Tibial nerve (tissue), 4 donors: ENCODE measurements around the gene ACTN1. TPM values are rescaled to one million over a fixed set of nuclear protein-coding genes. Genes with fewer than 3 reads are reported as not detected.

Experiments used
- DNase-seq, 2 donors: peaks; one replicate each; pipeline ENCODE4 v3.0.0-alpha.2; 2019; ENCODE audit warnings: low spot score in 2 of 2
- H3K27ac ChIP-seq, 4 donors: fragments of 200-600 bp; sonication (generic) in 3 of 4; one replicate each; pipeline ENCODE4 v1.5.1; 2017 to 2019; ENCODE audit warnings: mild to moderate bottlenecking in 1 of 4
- H3K27me3 ChIP-seq, 2 donors: fragments of 200-600 bp; sonication (generic) in 1 of 2; one replicate each; pipeline versions ENCODE4 v1.5.1 to v1.6.0; 2017 to 2019
- H3K36me3 ChIP-seq, 3 donors: fragments of 200-600 bp; sonication (generic); one replicate each; pipeline ENCODE4 v1.5.1; 2018 to 2019
- H3K4me1 ChIP-seq, 4 donors: fragments of 200-600 bp; sonication (generic) in 3 of 4; one replicate each; pipeline ENCODE4 v1.5.1; 2017 to 2019
- H3K4me3 ChIP-seq, 4 donors: fragments of 200-600 bp; sonication (generic) in 3 of 4; one replicate each; pipeline ENCODE4 v1.5.1; 2017 to 2019; ENCODE audit warnings: mild to moderate bottlenecking in 1 of 4, moderate library complexity in 1 of 4
- H3K9me3 ChIP-seq, 4 donors: fragments of 200-600 bp; sonication (generic) in 3 of 4; one replicate each; pipeline ENCODE4 v1.5.1; 2017 to 2019
- CTCF ChIP-seq, 5 experiments: fragments of 200-600 bp in 3 of 5; fragments of 450-650 bp in 2 of 5; sonication (generic) in 3 of 5; IDR thresholded peaks; one replicate each; pipeline ENCODE4 v1.5.1; 2016 to 2019; ENCODE audit warnings: antibody characterized with exemption in 5 of 5, mild to moderate bottlenecking in 3 of 5, moderate library complexity in 2 of 5
- EP300 ChIP-seq, 2 donors: sonication (generic); formaldehyde crosslinking; IDR thresholded peaks; one replicate each; pipeline ENCODE4 v1.6.1; 2017; ENCODE audit warnings: antibody characterized with exemption in 2 of 2, mild to moderate bottlenecking in 1 of 2
- POLR2A ChIP-seq, 2 donors: fragments of 450-650 bp; IDR thresholded peaks; one replicate each; pipeline ENCODE4 v1.6.1; 2017; ENCODE audit warnings: antibody characterized with exemption in 2 of 2, mild to moderate bottlenecking in 2 of 2, moderate library complexity in 2 of 2
- WGBS, 2 donors: methylation state at CpG; one replicate each; pipeline ENCODE4 v1.1.5; 2018; 5-methylcytosine and 5-hydroxymethylcytosine counted together
- total RNA-seq, 4 donors: library from RNA; depleted of rRNA; stranded (reverse); fragments of >200 nt; gene quantifications; one replicate each; pipeline ENCODE4 v1.1.0, GENCODE V29; 2016

Gene ACTN1
- total RNA-seq, 4 donors from 2014 or later: 130 to 273 (median 152) TPM

GRCh38 chr14:68970038-68970612 lies 9.0 kb downstream of the ACTN1 start:
- peaks cover 0 to 71% (median 31%) of the 10 kb centered on the region in 4 donors for H3K4me1 ChIP-seq

GRCh38 chr14:68969278-68970033 lies 9.6 kb downstream of the ACTN1 start:
- Histone ChIP-seq H3K36me3 (peaks cover 0 to 24% (median 0%) of the 10 kb centered on the region in 3 donors), H3K27ac (peak overlapping the region in 3 of 4 donors; percentile 20 to 74 (median 67)), H3K9me3 (no peaks in the 10 kb centered on the region), H3K4me3 (no peak overlapping the region), H3K4me1 (peaks cover 0 to 71% (median 34%) of the 10 kb centered on the region in 4 donors), H3K27me3 (no peaks in the 10 kb centered on the region)
- TF ChIP-seq CTCF (IDR thresholded peaks at IDR 0.05) (no peak), EP300 (IDR thresholded peaks at IDR 0.05) (peak in 1 of 2 donors; percentile 47)
- 49 to 57% methylated on average over 12 of the region's 12 CpGs for WGBS, 2 donors
- DNase-seq: no peak

More at GRCh38 chr14:68970038-68970612, 9.0 kb downstream of the ACTN1 start:
- Histone ChIP-seq H3K4me3 (no peak overlapping the region), H3K27me3 (no peaks in the 10 kb centered on the region), H3K27ac (peak overlapping the region in 3 of 4 donors; percentile 59 to 74 (median 67)), H3K36me3 (peaks cover 0 to 24% (median 0%) of the 10 kb centered on the region in 3 donors), H3K9me3 (no peaks in the 10 kb centered on the region)
- TF ChIP-seq CTCF (IDR thresholded peaks at IDR 0.05) (no peak), POLR2A (IDR thresholded peaks at IDR 0.05) (no peak), EP300 (IDR thresholded peaks at IDR 0.05) (no peak)
- DNase-seq: no peak
- 38 to 43% methylated on average over 8 of the region's 8 CpGs for WGBS, 2 donors

- H3K27ac ChIP-seq: peak overlapping the region in 1 of 4 donors; percentile 10
- TF ChIP-seq CTCF (IDR thresholded peaks at IDR 0.05): no peak
- TF ChIP-seq POLR2A (IDR thresholded peaks at IDR 0.05): no peak
- no peak for TF ChIP-seq EP300 (IDR thresholded peaks at IDR 0.05)
- H3K4me3 ChIP-seq: no peak overlapping the region
- no peaks in the 10 kb centered on the region for H3K9me3 ChIP-seq
- peaks cover 0 to 71% (median 39%) of the 10 kb centered on the region in 4 donors for H3K4me1 ChIP-seq
- no peak for DNase-seq
- H3K27me3 ChIP-seq: no peaks in the 10 kb centered on the region
- WGBS, 2 donors: 69 to 77% methylated on average over 2 to 4 of the region's 4 CpGs
- peaks cover 0 to 20% (median 0%) of the 10 kb centered on the region in 3 donors for H3K36me3 ChIP-seq
Observed at GRCh38 chr14:68968721-68969120, 10.4 kb downstream of the ACTN1 start.

- Histone ChIP-seq H3K27me3 (no peaks in the 10 kb centered on the region), H3K9me3 (no peaks in the 10 kb centered on the region), H3K36me3 (peaks cover 0 to 14% (median 0%) of the 10 kb centered on the region in 3 donors), H3K4me1 (peaks cover 0 to 71% (median 39%) of the 10 kb centered on the region in 4 donors), H3K27ac (no peak overlapping the region), H3K4me3 (no peak overlapping the region)
- 82 to 89% methylated on average over 8 of the region's 8 CpGs for WGBS, 2 donors
- no peak for DNase-seq
- TF ChIP-seq EP300 (IDR thresholded peaks at IDR 0.05): no peak
- no peak for TF ChIP-seq CTCF (IDR thresholded peaks at IDR 0.05)
- no peak for TF ChIP-seq POLR2A (IDR thresholded peaks at IDR 0.05)
Observed at GRCh38 chr14:68968051-68968450, 11.1 kb downstream of the ACTN1 start.

- Histone ChIP-seq H3K36me3 (peaks cover 0 to 8% (median 0%) of the 10 kb centered on the region in 3 donors), H3K4me3 (no peak overlapping the region), H3K9me3 (no peaks in the 10 kb centered on the region), H3K27ac (peak overlapping the region in 1 of 4 donors; percentile 10), H3K4me1 (peaks cover 0 to 74% (median 39%) of the 10 kb centered on the region in 4 donors), H3K27me3 (no peaks in the 10 kb centered on the region)
- DNase-seq: no peak
- TF ChIP-seq POLR2A (IDR thresholded peaks at IDR 0.05) (no peak), CTCF (IDR thresholded peaks at IDR 0.05) (no peak), EP300 (IDR thresholded peaks at IDR 0.05) (no peak)
- WGBS, 2 donors: 92 to 95% methylated on average over 3 of the region's 3 CpGs
Observed at GRCh38 chr14:68967459-68967940, 11.6 kb downstream of the ACTN1 start.
